Transverse colon (tissue), 4 donors: Measurements from ENCODE around the gene AP3M1.

Experiments used
- CTCF ChIP-seq, 5 experiments: fragments of 200-600 bp in 3 of 5; fragments of 450-650 bp in 2 of 5; sonication (generic) in 3 of 5; IDR thresholded peaks; 1 replicate in 2 of 5; 2 replicates in 3 of 5; pipeline ENCODE4 v1.5.1; 2016 to 2017; ENCODE audit warnings: antibody characterized with exemption in 5 of 5, inconsistent platforms in 3 of 5, mild to moderate bottlenecking in 2 of 5, moderate library complexity in 1 of 5
- POLR2A ChIP-seq: fragments of 450-650 bp; IDR thresholded peaks from one replicate; pipeline ENCODE4 v1.6.1; 2016; ENCODE audit warnings: antibody characterized with exemption, mild to moderate bottlenecking, moderate library complexity
- POLR2AphosphoS5 ChIP-seq, 3 donors: sonication (generic); formaldehyde crosslinking; IDR thresholded peaks; one replicate each; pipeline ENCODE4 v1.6.1; 2016; ENCODE audit warnings: antibody characterized with exemption in 3 of 3

DNA sequence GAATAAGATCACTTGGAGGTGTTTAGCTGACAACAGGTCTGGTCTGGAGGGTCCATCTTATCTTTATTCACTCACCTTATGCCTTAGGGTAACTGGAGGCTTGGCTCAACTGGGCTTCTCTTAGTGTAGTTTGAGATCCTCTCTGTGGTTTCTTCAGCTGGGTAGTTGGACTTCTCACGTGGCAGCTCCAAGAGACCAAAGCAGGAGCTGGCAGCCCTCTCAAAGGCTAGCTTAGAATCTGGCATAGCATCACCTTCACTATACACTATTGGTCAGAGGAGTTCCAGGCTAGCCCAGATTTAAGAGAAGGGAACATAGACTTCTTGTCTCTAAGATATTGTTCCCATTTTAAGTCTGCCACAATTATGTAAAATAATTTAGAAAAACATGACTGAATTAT is 16.8 kb upstream of the AP3M1 start:
- no peak for TF ChIP-seq CTCF (IDR thresholded peaks at IDR 0.05)
- TF ChIP-seq POLR2A: no peak
- no peak for TF ChIP-seq POLR2AphosphoS5 (IDR thresholded peaks at IDR 0.05)
